B cell (primary cell): ENCODE measurements around the gene ADAMTS16. TPM values are rescaled to one million over a fixed set of nuclear protein-coding genes. Genes with fewer than 3 reads are reported as not detected.
"Not testable (repeated sequence)": the region's sequence is repeated elsewhere in the genome, so short reads cannot be mapped to it uniquely, and the experiment has no call there.

Experiments used
- ATAC-seq: fragments of 200-7000 bp; cut with Tn5 transposase; one replicate; pipeline ENCODE4 v1.10.0; 2021; ENCODE audit warnings: low read depth, mild to moderate bottlenecking, moderate number of reproducible peaks, moderate library complexity
- CTCF ChIA-PET: fragments of 350-600 bp; sonication (Branson Sonifier 250); formaldehyde crosslinking; loops from one replicate; lab custom pipeline; 2021; ENCODE audit warnings: antibody characterized with exemption, inconsistent platforms; lab: Charles Lee
- POLR2A ChIA-PET: fragments of 350-600 bp; sonication (Branson Sonifier 250); formaldehyde crosslinking; loops from one replicate; lab custom pipeline; 2021; ENCODE audit warnings: antibody characterized with exemption; lab: Charles Lee
- DNase-seq: peaks from one replicate; pipeline ENCODE4 v3.0.0; 2013
- H2AFZ ChIP-seq: 2 replicates; pipeline ENCODE4 v1.6.1; 2012; ENCODE audit warnings: mild to moderate bottlenecking, low read depth, low read length; ENCODE audit not compliant: insufficient read depth, poor library complexity, severe bottlenecking
- H3K27ac ChIP-seq, 2 donors: 1 replicate in 1 of 2; 2 replicates in 1 of 2; pipeline ENCODE4 v1.5.1; 2012 to 2013; ENCODE audit warnings: low read length in 2 of 2, mild to moderate bottlenecking in 2 of 2, moderate library complexity in 1 of 2
- H3K27me3 ChIP-seq, 4 experiments: fragments of 200-600 bp in 1 of 4; sonication (generic) in 1 of 4; replicated peaks in 1 of 4; 1 replicate in 2 of 4; 2 replicates in 2 of 4; pipeline versions ENCODE4 v1.6.1 to v1.7.0; 2013 to 2016; ENCODE audit warnings: low read length in 3 of 4, mild to moderate bottlenecking in 2 of 4, mixed read lengths in 1 of 4, moderate library complexity in 1 of 4; ENCODE audit not compliant: insufficient read depth in 4 of 4, control insufficient read depth in 3 of 4; ENCODE audit errors: control extremely low read depth in 1 of 4
- H3K36me3 ChIP-seq, 2 experiments: replicated peaks in 1 of 2; 1 replicate in 1 of 2; 2 replicates in 1 of 2; pipeline versions ENCODE4 v1.6.1 to v1.7.1; 2013; ENCODE audit warnings: low read length in 1 of 2; ENCODE audit not compliant: insufficient read depth in 2 of 2, control insufficient read depth in 1 of 2; ENCODE audit errors: control extremely low read depth in 1 of 2, extremely low read depth in 1 of 2
- H3K4me1 ChIP-seq, 2 donors: fragments of 200-600 bp in 1 of 2; sonication (generic) in 1 of 2; 1 replicate in 1 of 2; 2 replicates in 1 of 2; pipeline versions ENCODE4 v1.5.1 to v1.6.1; 2013 to 2017; ENCODE audit warnings: low read length in 2 of 2; ENCODE audit not compliant: control insufficient read depth in 2 of 2, insufficient read depth in 2 of 2
- H3K4me2 ChIP-seq: replicated peaks from 2 replicates; pipeline ENCODE3; 2012; ENCODE audit warnings: mild to moderate bottlenecking, low read depth, low read length; ENCODE audit not compliant: poor library complexity, severe bottlenecking
- H3K4me3 ChIP-seq, 5 experiments: fragments of 200-600 bp in 1 of 5; sonication (generic) in 1 of 5; 1 replicate in 3 of 5; 2 replicates in 2 of 5; pipeline versions ENCODE4 v1.5.1 to v1.7.0; 2011 to 2016; ENCODE audit warnings: low read length in 4 of 5, mild to moderate bottlenecking in 4 of 5, low read depth in 2 of 5, control low read depth in 1 of 5, moderate library complexity in 1 of 5; ENCODE audit not compliant: insufficient read depth in 1 of 5; ENCODE audit errors: control extremely low read depth in 1 of 5, extremely low read depth in 1 of 5
- H3K79me2 ChIP-seq: fragments of 200-600 bp; sonication (generic); one replicate; pipeline ENCODE4 v1.6.0; 2016; ENCODE audit warnings: low read length; ENCODE audit not compliant: control insufficient read depth, insufficient read depth
- H3K9ac ChIP-seq: fragments of 200-600 bp; sonication (generic); 2 replicates; pipeline ENCODE4 v1.6.1; 2017; ENCODE audit warnings: mild to moderate bottlenecking, low read length, moderate library complexity
- H3K9me3 ChIP-seq, 3 donors: one replicate each; pipeline versions ENCODE4 v1.6.1 to v1.7.1; 2013; ENCODE audit warnings: low read length in 2 of 3; ENCODE audit not compliant: control insufficient read depth in 2 of 3, insufficient read depth in 1 of 3; ENCODE audit errors: control extremely low read depth in 1 of 3
- H4K20me1 ChIP-seq: 2 replicates; pipeline ENCODE4 v1.6.0; 2012; ENCODE audit warnings: mild to moderate bottlenecking, low read length; ENCODE audit not compliant: insufficient read depth, control insufficient read depth, poor library complexity, severe bottlenecking
- H3K27ac Mint-ChIP-seq: one replicate; pipeline ENCODE4 v1.8.0; 2021; ENCODE audit warnings: mixed read lengths
- H3K27me3 Mint-ChIP-seq: one replicate; pipeline ENCODE4 v1.8.0; 2021; ENCODE audit warnings: mixed read lengths
- H3K4me1 Mint-ChIP-seq: one replicate; pipeline ENCODE4 v1.8.0; 2021; ENCODE audit warnings: mixed read lengths
- H3K4me3 Mint-ChIP-seq: one replicate; pipeline ENCODE4 v1.8.0; 2021; ENCODE audit warnings: mixed read lengths
- H3K9me3 Mint-ChIP-seq: one replicate; pipeline ENCODE4 v1.8.0; 2022; ENCODE audit warnings: mixed read lengths; ENCODE audit not compliant: insufficient read depth
- WGBS: methylation state at CpG from one replicate; pipeline ENCODE4 v1.1.5; 2013; ENCODE audit warnings: missing lambda C conversion rate; ENCODE audit not compliant: insufficient coverage; 5-methylcytosine and 5-hydroxymethylcytosine counted together
- intact Hi-C: fragments of 100-400 bp; cut with micrococcal nuclease; formaldehyde crosslinking; loops from one replicate; pipeline ENCODE4 v1.10.0; 2022
- polyA plus RNA-seq: library from polyadenylated mRNA; depleted of rRNA; stranded (reverse); fragments of >200 nt; gene quantifications from 2 replicates; pipeline ENCODE4 v1.2.3, GENCODE V29; 2012
- total RNA-seq, 2 donors: library from RNA; stranded (reverse); fragments of 120-200 nt in 1 of 2; gene quantifications; 1 replicate in 1 of 2; 2 replicates in 1 of 2; pipeline versions ENCODE4 v1.2.3 to v1.2.4, GENCODE V29; 2013 to 2022
- TF ChIP-seq, protein P1 (sequence below): fragments of 200-600 bp; IDR thresholded peaks from one replicate; pipeline ENCODE4 v1.8.0; 2022; ENCODE audit warnings: antibody characterized with exemption, mild to moderate bottlenecking

Gene ADAMTS16
- total and polyA plus RNA-seq, 2 donors (not counting 1 experiment from before 2014, with no cell fraction given): not detected

DNA sequence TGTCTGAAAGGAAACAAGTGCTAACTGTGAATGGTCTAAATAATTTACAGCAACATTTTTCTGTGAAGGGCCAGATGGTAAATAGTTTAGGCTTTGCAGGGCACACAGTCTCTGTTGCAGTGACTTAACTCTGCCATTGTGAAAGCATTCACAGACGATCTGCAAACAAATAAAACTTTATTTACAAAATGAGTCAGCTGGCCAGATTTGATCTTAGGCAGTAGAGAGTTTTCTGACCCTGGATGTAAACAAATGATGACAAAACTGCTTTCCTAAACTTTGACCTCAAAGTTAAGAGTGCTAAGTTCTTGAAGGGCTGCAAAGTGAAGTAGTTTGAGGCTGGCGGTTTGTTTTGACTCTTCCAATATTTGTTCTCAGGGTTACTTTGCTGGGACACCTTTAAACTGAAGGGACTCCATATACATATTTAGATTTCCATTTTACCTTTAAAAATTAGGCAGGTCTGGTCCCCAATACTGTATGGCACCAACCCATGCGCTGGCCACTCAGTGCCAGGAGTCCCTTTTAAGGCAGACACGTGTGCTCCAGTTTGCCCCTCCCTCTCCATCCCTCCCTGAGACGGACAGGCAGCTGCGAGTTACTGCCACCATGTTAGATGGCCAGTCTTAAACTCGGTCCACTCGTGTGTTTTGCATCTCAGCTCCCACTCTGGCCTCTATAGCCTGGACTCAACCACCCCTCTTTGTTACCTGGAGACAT is 4.0 kb upstream of the ADAMTS16 start:
- ATAC-seq (no peak), DNase-seq (no peak)
- Mint-ChIP-seq H3K4me1 (peaks cover 2% of the 10 kb centered on the region), H3K4me3 (no peak overlapping the region), H3K27me3 (peaks cover 12% of the 10 kb centered on the region), H3K27ac (no peak overlapping the region), H3K9me3 (peaks cover 5% of the 10 kb centered on the region)
- Histone ChIP-seq H3K27ac (no peak overlapping the region), H3K9me3 (peaks cover 0 to 8% (median 0%) of the 10 kb centered on the region in 3 donors), H3K4me2 (no peak overlapping the region), H4K20me1 (no peaks in the 10 kb centered on the region), H3K36me3 (no peaks in the 10 kb centered on the region), H3K9ac (no peak overlapping the region), H2AFZ (no peak overlapping the region), H3K27me3 (peaks cover 0 to 9% (median 5%) of the 10 kb centered on the region in 4 experiments), H3K79me2 (no peaks in the 10 kb centered on the region), H3K4me1 (peaks cover 0 to under 1% of the 10 kb centered on the region in 2 donors), H3K4me3 (no peak overlapping the region)
- 58% methylated on average over 7 of the region's 8 CpGs for WGBS
- TF ChIP-seq, protein P1, sequence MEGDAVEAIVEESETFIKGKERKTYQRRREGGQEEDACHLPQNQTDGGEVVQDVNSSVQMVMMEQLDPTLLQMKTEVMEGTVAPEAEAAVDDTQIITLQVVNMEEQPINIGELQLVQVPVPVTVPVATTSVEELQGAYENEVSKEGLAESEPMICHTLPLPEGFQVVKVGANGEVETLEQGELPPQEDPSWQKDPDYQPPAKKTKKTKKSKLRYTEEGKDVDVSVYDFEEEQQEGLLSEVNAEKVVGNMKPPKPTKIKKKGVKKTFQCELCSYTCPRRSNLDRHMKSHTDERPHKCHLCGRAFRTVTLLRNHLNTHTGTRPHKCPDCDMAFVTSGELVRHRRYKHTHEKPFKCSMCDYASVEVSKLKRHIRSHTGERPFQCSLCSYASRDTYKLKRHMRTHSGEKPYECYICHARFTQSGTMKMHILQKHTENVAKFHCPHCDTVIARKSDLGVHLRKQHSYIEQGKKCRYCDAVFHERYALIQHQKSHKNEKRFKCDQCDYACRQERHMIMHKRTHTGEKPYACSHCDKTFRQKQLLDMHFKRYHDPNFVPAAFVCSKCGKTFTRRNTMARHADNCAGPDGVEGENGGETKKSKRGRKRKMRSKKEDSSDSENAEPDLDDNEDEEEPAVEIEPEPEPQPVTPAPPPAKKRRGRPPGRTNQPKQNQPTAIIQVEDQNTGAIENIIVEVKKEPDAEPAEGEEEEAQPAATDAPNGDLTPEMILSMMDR: no peak
- POLR2A ChIA-PET: no interaction called here
- CTCF ChIA-PET: no interaction called here
- intact Hi-C loops: no loop called here

GRCh38 chr5:5137851-5138250 is 2.3 kb upstream of the ADAMTS16 start:
- not testable (repeated sequence) for ATAC-seq

More at GRCh38 chr5:5137851-5138250, 2.3 kb upstream of the ADAMTS16 start:
- POLR2A ChIA-PET, H3K4me3 Mint-ChIP-seq, H3K4me1 ChIP-seq, H3K4me3 ChIP-seq, H3K9ac ChIP-seq, H3K4me1 Mint-ChIP-seq, H3K79me2 ChIP-seq, H3K9me3 ChIP-seq, H3K27ac Mint-ChIP-seq, intact Hi-C loops, H3K36me3 ChIP-seq, H3K27ac ChIP-seq, CTCF ChIA-PET, H3K4me2 ChIP-seq, H3K9me3 Mint-ChIP-seq, H4K20me1 ChIP-seq, H2AFZ ChIP-seq, DNase-seq: not testable (repeated sequence)
- H3K27me3 Mint-ChIP-seq: peaks cover 23% of the 10 kb centered on the region
- H3K27me3 ChIP-seq: peaks cover 0 to 17% (median 11%) of the 10 kb centered on the region in 4 experiments
- 99% methylated on average over 11 of the region's 24 CpGs for WGBS
